Liver (tissue), 3 donors: ENCODE results near the gene SLC35F4.

Source experiments
- EGR1 ChIP-seq, 2 donors: IDR thresholded peaks; 2 replicates each; pipeline ENCODE4 v1.6.1; 2016 to 2018; ENCODE audit warnings: antibody characterized with exemption in 2 of 2, low read depth in 2 of 2
- FOXA2 ChIP-seq: IDR thresholded peaks from 2 replicates; pipeline ENCODE4 v1.6.1; 2016; ENCODE audit warnings: antibody characterized with exemption
- GABPA ChIP-seq, 2 donors: IDR thresholded peaks in 1 of 2; conservative IDR thresholded peaks in 1 of 2; 2 replicates each; pipeline ENCODE4 v1.6.1; 2016; ENCODE audit warnings: antibody characterized with exemption in 2 of 2, mild to moderate bottlenecking in 1 of 2, moderate library complexity in 1 of 2
- JUND ChIP-seq, 2 donors: IDR thresholded peaks; 2 replicates each; pipeline ENCODE4 v1.6.1; 2016; ENCODE audit warnings: antibody characterized with exemption in 2 of 2
- RAD21 ChIP-seq, 2 donors: IDR thresholded peaks; 2 replicates each; pipeline ENCODE4 v1.6.1; 2016; ENCODE audit warnings: antibody characterized with exemption in 2 of 2, mild to moderate bottlenecking in 2 of 2
- SP1 ChIP-seq: IDR thresholded peaks from 2 replicates; pipeline ENCODE4 v1.6.1; 2018; ENCODE audit warnings: antibody characterized with exemption, mild to moderate bottlenecking
- TAF1 ChIP-seq: conservative IDR thresholded peaks from 2 replicates; pipeline ENCODE4 v1.6.1; 2016; ENCODE audit warnings: antibody characterized with exemption, mild to moderate bottlenecking
- YY1 ChIP-seq: IDR thresholded peaks from 2 replicates; pipeline ENCODE4 v1.6.1; 2016; ENCODE audit warnings: antibody characterized with exemption, mild to moderate bottlenecking
- TF ChIP-seq, protein P1 (sequence below): IDR thresholded peaks from 2 replicates; pipeline ENCODE4 v1.6.1; 2016; ENCODE audit warnings: antibody characterized with exemption, mild to moderate bottlenecking
- TF ChIP-seq, protein P2 (sequence below): fragments of 150-350 bp; IDR thresholded peaks from 2 replicates; pipeline ENCODE4 v1.5.1; 2017; ENCODE audit warnings: improper control_type of control experiment, low read depth, low read length; ENCODE audit not compliant: missing input control
- TF ChIP-seq, protein P3 (sequence below): IDR thresholded peaks from 2 replicates; pipeline ENCODE4 v1.6.1; 2016; ENCODE audit warnings: antibody characterized with exemption
- TF ChIP-seq, protein P4 (sequence below): IDR thresholded peaks from 2 replicates; pipeline ENCODE4 v1.6.1; 2016; ENCODE audit warnings: antibody characterized with exemption
- TF ChIP-seq, protein P5 (sequence below): IDR thresholded peaks from 2 replicates; pipeline ENCODE4 v1.6.1; 2016; ENCODE audit warnings: antibody characterized with exemption
- donor health status: healthy.
- donor health status: healthy.

DNA sequence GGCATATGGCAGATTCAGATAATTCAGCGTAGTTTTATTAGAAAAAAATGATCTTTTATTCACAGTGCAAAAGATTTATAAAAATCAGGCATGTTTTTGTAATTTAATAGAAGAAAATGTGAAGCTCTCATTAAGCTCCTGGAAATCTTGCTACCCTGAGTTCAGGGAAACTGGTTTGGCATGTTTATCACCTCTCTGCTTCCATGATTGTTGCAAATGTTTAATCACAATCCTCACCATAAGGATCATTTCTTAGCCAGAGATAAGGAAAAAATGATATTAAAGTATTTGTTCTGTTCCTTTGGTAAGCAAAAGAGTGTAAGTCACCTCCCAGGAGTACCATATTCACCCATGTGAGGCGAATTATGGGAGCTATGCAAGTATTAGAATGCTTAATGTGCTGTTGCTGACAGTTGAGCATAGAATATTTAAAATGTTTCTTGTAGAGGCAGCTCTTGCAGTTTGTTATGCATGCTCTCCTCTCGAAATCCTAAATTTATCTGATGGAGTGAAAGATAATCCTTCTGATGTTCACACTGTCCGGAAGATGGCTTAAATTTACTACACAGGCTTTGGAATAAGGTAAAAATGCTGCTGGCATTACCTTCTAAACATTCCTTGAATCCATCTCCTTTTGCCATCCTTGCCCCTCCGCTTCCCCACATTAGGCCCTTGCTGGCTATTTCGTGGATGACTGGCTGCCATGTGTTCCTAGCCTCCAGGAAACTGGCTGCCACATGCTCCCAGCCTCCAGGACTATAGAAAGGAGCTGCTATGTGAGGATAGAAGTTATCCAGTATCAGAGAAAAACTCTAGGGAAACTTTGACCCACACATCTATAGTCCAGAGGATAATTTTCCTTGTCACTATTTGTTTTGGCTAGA, 256.5 kb downstream of the SLC35F4 start:
- TF ChIP-seq, protein P1, sequence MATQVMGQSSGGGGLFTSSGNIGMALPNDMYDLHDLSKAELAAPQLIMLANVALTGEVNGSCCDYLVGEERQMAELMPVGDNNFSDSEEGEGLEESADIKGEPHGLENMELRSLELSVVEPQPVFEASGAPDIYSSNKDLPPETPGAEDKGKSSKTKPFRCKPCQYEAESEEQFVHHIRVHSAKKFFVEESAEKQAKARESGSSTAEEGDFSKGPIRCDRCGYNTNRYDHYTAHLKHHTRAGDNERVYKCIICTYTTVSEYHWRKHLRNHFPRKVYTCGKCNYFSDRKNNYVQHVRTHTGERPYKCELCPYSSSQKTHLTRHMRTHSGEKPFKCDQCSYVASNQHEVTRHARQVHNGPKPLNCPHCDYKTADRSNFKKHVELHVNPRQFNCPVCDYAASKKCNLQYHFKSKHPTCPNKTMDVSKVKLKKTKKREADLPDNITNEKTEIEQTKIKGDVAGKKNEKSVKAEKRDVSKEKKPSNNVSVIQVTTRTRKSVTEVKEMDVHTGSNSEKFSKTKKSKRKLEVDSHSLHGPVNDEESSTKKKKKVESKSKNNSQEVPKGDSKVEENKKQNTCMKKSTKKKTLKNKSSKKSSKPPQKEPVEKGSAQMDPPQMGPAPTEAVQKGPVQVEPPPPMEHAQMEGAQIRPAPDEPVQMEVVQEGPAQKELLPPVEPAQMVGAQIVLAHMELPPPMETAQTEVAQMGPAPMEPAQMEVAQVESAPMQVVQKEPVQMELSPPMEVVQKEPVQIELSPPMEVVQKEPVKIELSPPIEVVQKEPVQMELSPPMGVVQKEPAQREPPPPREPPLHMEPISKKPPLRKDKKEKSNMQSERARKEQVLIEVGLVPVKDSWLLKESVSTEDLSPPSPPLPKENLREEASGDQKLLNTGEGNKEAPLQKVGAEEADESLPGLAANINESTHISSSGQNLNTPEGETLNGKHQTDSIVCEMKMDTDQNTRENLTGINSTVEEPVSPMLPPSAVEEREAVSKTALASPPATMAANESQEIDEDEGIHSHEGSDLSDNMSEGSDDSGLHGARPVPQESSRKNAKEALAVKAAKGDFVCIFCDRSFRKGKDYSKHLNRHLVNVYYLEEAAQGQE = no peak
- TF ChIP-seq, protein P2, sequence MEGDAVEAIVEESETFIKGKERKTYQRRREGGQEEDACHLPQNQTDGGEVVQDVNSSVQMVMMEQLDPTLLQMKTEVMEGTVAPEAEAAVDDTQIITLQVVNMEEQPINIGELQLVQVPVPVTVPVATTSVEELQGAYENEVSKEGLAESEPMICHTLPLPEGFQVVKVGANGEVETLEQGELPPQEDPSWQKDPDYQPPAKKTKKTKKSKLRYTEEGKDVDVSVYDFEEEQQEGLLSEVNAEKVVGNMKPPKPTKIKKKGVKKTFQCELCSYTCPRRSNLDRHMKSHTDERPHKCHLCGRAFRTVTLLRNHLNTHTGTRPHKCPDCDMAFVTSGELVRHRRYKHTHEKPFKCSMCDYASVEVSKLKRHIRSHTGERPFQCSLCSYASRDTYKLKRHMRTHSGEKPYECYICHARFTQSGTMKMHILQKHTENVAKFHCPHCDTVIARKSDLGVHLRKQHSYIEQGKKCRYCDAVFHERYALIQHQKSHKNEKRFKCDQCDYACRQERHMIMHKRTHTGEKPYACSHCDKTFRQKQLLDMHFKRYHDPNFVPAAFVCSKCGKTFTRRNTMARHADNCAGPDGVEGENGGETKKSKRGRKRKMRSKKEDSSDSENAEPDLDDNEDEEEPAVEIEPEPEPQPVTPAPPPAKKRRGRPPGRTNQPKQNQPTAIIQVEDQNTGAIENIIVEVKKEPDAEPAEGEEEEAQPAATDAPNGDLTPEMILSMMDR = no peak
- TF ChIP-seq GABPA (IDR thresholded peaks at IDR 0.05 in 1 of 2, conservative IDR thresholded peaks at IDR 0.05 in 1 of 2) (no peak), YY1 (no peak), SP1 (no peak), RAD21 (IDR thresholded peaks at IDR 0.05) (no peak), JUND (IDR thresholded peaks at IDR 0.05) (no peak), TAF1 (no peak), EGR1 (IDR thresholded peaks at IDR 0.05; ENCODE audit: low read depth in 2 of 2) (no peak), FOXA2 (no peak)
- TF ChIP-seq, protein P3, sequence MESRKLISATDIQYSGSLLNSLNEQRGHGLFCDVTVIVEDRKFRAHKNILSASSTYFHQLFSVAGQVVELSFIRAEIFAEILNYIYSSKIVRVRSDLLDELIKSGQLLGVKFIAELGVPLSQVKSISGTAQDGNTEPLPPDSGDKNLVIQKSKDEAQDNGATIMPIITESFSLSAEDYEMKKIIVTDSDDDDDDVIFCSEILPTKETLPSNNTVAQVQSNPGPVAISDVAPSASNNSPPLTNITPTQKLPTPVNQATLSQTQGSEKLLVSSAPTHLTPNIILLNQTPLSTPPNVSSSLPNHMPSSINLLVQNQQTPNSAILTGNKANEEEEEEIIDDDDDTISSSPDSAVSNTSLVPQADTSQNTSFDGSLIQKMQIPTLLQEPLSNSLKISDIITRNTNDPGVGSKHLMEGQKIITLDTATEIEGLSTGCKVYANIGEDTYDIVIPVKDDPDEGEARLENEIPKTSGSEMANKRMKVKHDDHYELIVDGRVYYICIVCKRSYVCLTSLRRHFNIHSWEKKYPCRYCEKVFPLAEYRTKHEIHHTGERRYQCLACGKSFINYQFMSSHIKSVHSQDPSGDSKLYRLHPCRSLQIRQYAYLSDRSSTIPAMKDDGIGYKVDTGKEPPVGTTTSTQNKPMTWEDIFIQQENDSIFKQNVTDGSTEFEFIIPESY = no peak
- TF ChIP-seq, protein P4, sequence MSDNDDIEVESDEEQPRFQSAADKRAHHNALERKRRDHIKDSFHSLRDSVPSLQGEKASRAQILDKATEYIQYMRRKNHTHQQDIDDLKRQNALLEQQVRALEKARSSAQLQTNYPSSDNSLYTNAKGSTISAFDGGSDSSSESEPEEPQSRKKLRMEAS = no peak
- TF ChIP-seq, protein P5, sequence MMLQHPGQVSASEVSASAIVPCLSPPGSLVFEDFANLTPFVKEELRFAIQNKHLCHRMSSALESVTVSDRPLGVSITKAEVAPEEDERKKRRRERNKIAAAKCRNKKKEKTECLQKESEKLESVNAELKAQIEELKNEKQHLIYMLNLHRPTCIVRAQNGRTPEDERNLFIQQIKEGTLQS = no peak
